Measurements from ENCODE around the gene ACOT6.
"Not testable (repeated sequence)": the region's sequence is repeated elsewhere in the genome, so short reads cannot be mapped to it uniquely, and the experiment has no call there.

Gene ACOT6

GRCh38 chr14:73644531-73645247 lies 32.4 kb downstream of the ACOT6 start, which contains the start of gene DNAL1:
Gene DNAL1, plus strand, starts transcription at chr14:73644986. Its CDS starts 54 bp downstream, at chr14:73645040.
- Histone ChIP-seq H3K4me3 (replicated peaks; ENCODE audit: insufficient read depth, low read length) (peak within 1 kb of the TSS; percentile 73), H3K27me3 (ENCODE audit: insufficient read depth, poor library complexity, severe bottlenecking) (no peaks in the 10 kb centered on the region), H3K27ac (replicated peaks) (peak within 1 kb of the TSS; percentile 68)
- TF ChIP-seq SPI1 (IDR thresholded peaks at IDR 0.05; ENCODE audit: borderline replicate concordance, low read depth) (no peak), POLR2AphosphoS5 (IDR thresholded peaks at IDR 0.05; ENCODE audit: low read depth) (peak; percentile 67; the same call in 1 of the 2 replicates)
- DNase-seq (ENCODE audit: low read depth in 1 of 2, low spot score in 1 of 2) = peak; percentile 34 to 79

GRCh38 chr14:73645248-73645610 lies 32.9 kb downstream of the ACOT6 start:
- TF ChIP-seq CTCF (IDR thresholded peaks at IDR 0.05; ENCODE audit: insufficient read depth, low read length) (no peak), GABPA (IDR thresholded peaks at IDR 0.05; ENCODE audit: low read depth) (no peak), POLR2AphosphoS5 (IDR thresholded peaks at IDR 0.05; ENCODE audit: low read depth) (no peak), REST (IDR thresholded peaks at IDR 0.05; ENCODE audit: insufficient replicate concordance, low read depth) (no peak), SPI1 (IDR thresholded peaks at IDR 0.05; ENCODE audit: borderline replicate concordance, low read depth) (no peak)
- Histone ChIP-seq H3K27me3 (ENCODE audit: insufficient read depth, poor library complexity, severe bottlenecking) (no peaks in the 10 kb centered on the region), H3K4me3 (replicated peaks; ENCODE audit: insufficient read depth, low read length) (peak overlapping the region; percentile 73), H3K27ac (replicated peaks) (peak overlapping the region; percentile 68)
- no peak for DNase-seq (ENCODE audit: low read depth in 1 of 2, low spot score in 1 of 2)

GRCh38 chr14:73651005-73651404 lies 38.7 kb downstream of the ACOT6 start:
- DNase-seq (ENCODE audit: low read depth in 1 of 2, low spot score in 1 of 2) = no peak
- Histone ChIP-seq H3K27me3 (ENCODE audit: insufficient read depth, poor library complexity, severe bottlenecking) (no peaks in the 10 kb centered on the region), H3K4me3 (replicated peaks; ENCODE audit: insufficient read depth, low read length) (no peak overlapping the region), H3K27ac (replicated peaks) (no peak overlapping the region)
- no peak for TF ChIP-seq CTCF (IDR thresholded peaks at IDR 0.05; ENCODE audit: insufficient read depth, low read length)
- TF ChIP-seq REST (IDR thresholded peaks at IDR 0.05; ENCODE audit: insufficient replicate concordance, low read depth) = no peak
- no peak for TF ChIP-seq POLR2AphosphoS5 (IDR thresholded peaks at IDR 0.05; ENCODE audit: low read depth)
- TF ChIP-seq SPI1 (IDR thresholded peaks at IDR 0.05; ENCODE audit: borderline replicate concordance, low read depth) = no peak
- TF ChIP-seq GABPA (IDR thresholded peaks at IDR 0.05; ENCODE audit: low read depth) = no peak

- no peak for DNase-seq (ENCODE audit: low read depth in 1 of 2, low spot score in 1 of 2)
- Histone ChIP-seq H3K4me3 (replicated peaks; ENCODE audit: insufficient read depth, low read length) (no peak overlapping the region), H3K27ac (replicated peaks) (no peak overlapping the region), H3K27me3 (ENCODE audit: insufficient read depth, poor library complexity, severe bottlenecking) (no peaks in the 10 kb centered on the region)
- TF ChIP-seq REST (IDR thresholded peaks at IDR 0.05; ENCODE audit: insufficient replicate concordance, low read depth) (no peak), SPI1 (IDR thresholded peaks at IDR 0.05; ENCODE audit: borderline replicate concordance, low read depth) (no peak)
Observed at GRCh38 chr14:73655851-73656250, 43.5 kb downstream of the ACOT6 start.

GRCh38 chr14:73659202-73659601 lies 46.9 kb downstream of the ACOT6 start:
- DNase-seq (ENCODE audit: low read depth in 1 of 2, low spot score in 1 of 2); H3K4me3 ChIP-seq (replicated peaks; ENCODE audit: insufficient read depth, low read length); H3K27me3 ChIP-seq (ENCODE audit: insufficient read depth, poor library complexity, severe bottlenecking); H3K27ac ChIP-seq (replicated peaks): not testable (repeated sequence)

Data from HL-60 (cell line).